Measurements from ENCODE around the gene MAP2.
A peak's percentile ranks its signal among the peaks of the same experiment; 100 is the strongest.

Gene MAP2

GRCh38 chr2:209423562-209424198 is at the start of gene MAP2:
Gene MAP2, plus strand, starts transcription at chr2:209424047. Its CDS starts 229,124 bp downstream, at chr2:209653171.
- Histone ChIP-seq H3K9ac (peak within 1 kb of the TSS; percentile 53; the same call in 1 of the 2 replicates), H3K27ac (no peak within 1 kb of the TSS; the same call in 1 of the 2 replicates), H2AFZ (ENCODE audit: low read depth) (peak within 1 kb of the TSS; percentile 99), H3K36me3 (ENCODE audit: insufficient read depth) (no peaks in the 10 kb centered on the region), H3K4me1 (ENCODE audit: low read depth, poor library complexity, severe bottlenecking) (peaks cover 36% of the 10 kb centered on the region), H3K4me3 (IDR thresholded peaks at IDR 0.05; ENCODE audit: insufficient read depth, low read depth, low read length) (peak within 1 kb of the TSS; percentile 79), H3K79me2 (ENCODE audit: insufficient read depth, low read depth) (no peaks in the 10 kb centered on the region), H3K27me3 (ENCODE audit: insufficient read depth, low read depth) (no peaks in the 10 kb centered on the region), H3K4me2 (peak within 1 kb of the TSS; percentile 85), H4K20me1 (ENCODE audit: insufficient read depth) (no peaks in the 10 kb centered on the region)
- TF ChIP-seq CTCF (conservative IDR thresholded peaks at IDR 0.05; ENCODE audit: low read depth, low read length): no peak; the same call in 1 of the 2 replicates

GRCh38 chr2:209376686-209377085 is 47.2 kb upstream of the MAP2 start:
- TF ChIP-seq CTCF (conservative IDR thresholded peaks at IDR 0.05; ENCODE audit: low read depth, low read length): no peak
- Histone ChIP-seq H2AFZ (ENCODE audit: low read depth) (no peak overlapping the region), H3K79me2 (ENCODE audit: insufficient read depth, low read depth) (no peaks in the 10 kb centered on the region), H3K4me3 (IDR thresholded peaks at IDR 0.05; ENCODE audit: insufficient read depth, low read depth, low read length) (no peak overlapping the region), H3K4me1 (ENCODE audit: low read depth, poor library complexity, severe bottlenecking) (no peaks in the 10 kb centered on the region), H3K9ac (no peak overlapping the region), H4K20me1 (ENCODE audit: insufficient read depth) (no peaks in the 10 kb centered on the region), H3K36me3 (ENCODE audit: insufficient read depth) (no peaks in the 10 kb centered on the region), H3K27me3 (ENCODE audit: insufficient read depth, low read depth) (no peaks in the 10 kb centered on the region), H3K27ac (no peak overlapping the region), H3K4me2 (no peak overlapping the region)

- H4K20me1 ChIP-seq (ENCODE audit: insufficient read depth): no peaks in the 10 kb centered on the region
- no peak overlapping the region for H3K9ac ChIP-seq
- H3K27me3 ChIP-seq (ENCODE audit: insufficient read depth, low read depth): no peaks in the 10 kb centered on the region
- peaks cover 9% of the 10 kb centered on the region for H3K4me1 ChIP-seq (ENCODE audit: low read depth, poor library complexity, severe bottlenecking)
- H3K4me3 ChIP-seq (IDR thresholded peaks at IDR 0.05; ENCODE audit: insufficient read depth, low read depth, low read length): no peak overlapping the region
- no peaks in the 10 kb centered on the region for H3K79me2 ChIP-seq (ENCODE audit: insufficient read depth, low read depth)
- no peak for TF ChIP-seq CTCF (conservative IDR thresholded peaks at IDR 0.05; ENCODE audit: low read depth, low read length)
- H3K27ac ChIP-seq: no peak overlapping the region
- no peak overlapping the region for H2AFZ ChIP-seq (ENCODE audit: low read depth)
- H3K36me3 ChIP-seq (ENCODE audit: insufficient read depth): no peaks in the 10 kb centered on the region
- H3K4me2 ChIP-seq: no peak overlapping the region
Measured at GRCh38 chr2:209380293-209380692, 43.6 kb upstream of the MAP2 start.

GRCh38 chr2:209381091-209381490 is 42.8 kb upstream of the MAP2 start:
- TF ChIP-seq CTCF (conservative IDR thresholded peaks at IDR 0.05; ENCODE audit: low read depth, low read length): no peak
- H3K27me3 ChIP-seq (ENCODE audit: insufficient read depth, low read depth): no peaks in the 10 kb centered on the region
- H3K79me2 ChIP-seq (ENCODE audit: insufficient read depth, low read depth): no peaks in the 10 kb centered on the region
- H3K4me1 ChIP-seq (ENCODE audit: low read depth, poor library complexity, severe bottlenecking): peaks cover 9% of the 10 kb centered on the region
- H3K27ac ChIP-seq: no peak overlapping the region
- no peak overlapping the region for H3K4me2 ChIP-seq
- H2AFZ ChIP-seq (ENCODE audit: low read depth): no peak overlapping the region
- H3K36me3 ChIP-seq (ENCODE audit: insufficient read depth): no peaks in the 10 kb centered on the region
- no peak overlapping the region for H3K4me3 ChIP-seq (IDR thresholded peaks at IDR 0.05; ENCODE audit: insufficient read depth, low read depth, low read length)
- no peak overlapping the region for H3K9ac ChIP-seq
- H4K20me1 ChIP-seq (ENCODE audit: insufficient read depth): no peaks in the 10 kb centered on the region

Measured in KMS-11 (cell line).